NOMO-1 treated with DMSO at 0.1 percent for 48 hours (cell line): ENCODE measurements around the gene GPRASP3.
"Not testable (repeated sequence)": the region's sequence is repeated elsewhere in the genome, so short reads cannot be mapped to it uniquely, and the experiment has no call there.

Experiments used
- DNase-seq: peaks from one replicate; lab custom pipeline; 2025; ENCODE audit not compliant: unreplicated experiment; lab: John Stamatoyannopoulos, UW

GPRASP3 gene

GRCh38 chrX:102720237-102721168 lies at the start of gene GPRASP3:
GPRASP3 (plus strand) TSS chrX:102720743; CDS start chrX:102748996, 28,253 bp downstream.
- peak; percentile 38 for DNase-seq

DNA sequence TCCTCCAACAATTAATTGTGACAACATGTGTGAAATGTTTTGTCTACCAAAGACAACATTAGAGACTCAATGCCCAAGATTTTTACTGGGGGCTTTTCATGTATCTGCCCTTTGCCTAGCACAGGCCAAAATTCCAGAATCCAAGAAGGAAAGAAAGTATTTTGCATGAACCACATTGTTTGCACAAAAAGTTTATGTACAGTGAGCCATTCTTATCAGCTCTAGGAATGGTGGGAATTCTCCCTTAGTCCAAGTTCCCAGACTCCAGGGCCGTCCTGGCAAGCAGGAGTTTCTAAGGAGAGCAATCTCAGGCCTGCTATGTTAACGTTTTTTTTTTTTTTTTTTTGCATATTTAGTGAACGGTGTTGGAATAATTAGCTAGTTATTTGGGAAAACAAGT lies 47.7 kb upstream of the GPRASP3 start:
- no peak for DNase-seq

DNA sequence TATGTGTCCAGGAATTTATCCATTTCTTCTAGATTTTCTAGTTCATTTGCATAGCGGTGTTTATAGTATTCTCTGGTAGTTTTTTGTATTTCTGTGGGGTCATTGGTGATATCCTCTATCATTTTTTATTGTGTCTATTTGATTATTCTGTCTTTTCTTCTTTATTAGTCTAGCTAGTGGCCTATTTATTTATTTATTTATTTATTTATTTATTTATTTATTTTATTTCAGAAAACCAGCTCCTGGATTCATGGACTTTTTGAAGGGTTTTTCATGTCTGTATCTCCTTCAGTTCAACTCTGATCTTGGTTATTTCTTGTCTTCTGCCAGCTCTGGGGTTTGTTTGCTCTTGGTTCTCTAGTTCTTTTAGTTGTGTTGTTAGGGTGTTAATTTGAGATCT lies 43.1 kb upstream of the GPRASP3 start:
- DNase-seq = not testable (repeated sequence)

DNA sequence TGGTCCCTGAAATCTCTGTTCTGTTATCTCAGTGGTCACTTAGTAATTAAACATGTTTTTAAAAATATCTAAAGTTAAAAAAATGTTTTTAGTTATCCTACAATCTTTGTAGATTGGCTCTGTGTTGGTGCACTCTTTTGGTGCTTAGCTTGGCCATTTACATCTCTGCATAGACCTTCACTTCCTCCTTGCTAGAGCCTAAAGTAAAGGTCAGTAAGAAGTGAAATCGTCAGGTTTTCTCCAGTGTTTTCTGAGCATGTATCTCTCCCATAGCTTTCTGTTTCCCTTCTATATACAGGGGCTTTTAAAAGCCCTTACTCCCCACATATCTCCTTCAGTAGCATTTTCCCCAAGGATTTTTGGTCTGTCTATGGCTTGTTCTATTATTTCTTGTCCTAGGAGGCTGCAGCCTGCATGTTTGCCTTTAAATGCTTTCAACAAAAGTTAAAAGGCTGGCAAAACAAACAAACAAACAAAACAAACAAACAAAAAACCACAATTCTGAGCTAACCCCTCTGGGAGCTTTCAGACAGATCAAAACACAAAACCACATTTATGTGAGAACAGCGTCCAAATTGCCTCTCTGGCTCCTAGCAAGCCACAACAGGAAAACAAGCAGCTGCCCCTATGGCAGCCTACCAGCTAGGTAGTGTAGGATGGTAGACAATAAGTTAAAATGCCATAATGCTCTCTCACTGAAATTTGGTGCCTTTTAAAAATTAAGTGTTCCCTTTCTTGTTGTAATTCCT lies 35.6 kb upstream of the GPRASP3 start:
- peak; percentile 1 for DNase-seq

DNA sequence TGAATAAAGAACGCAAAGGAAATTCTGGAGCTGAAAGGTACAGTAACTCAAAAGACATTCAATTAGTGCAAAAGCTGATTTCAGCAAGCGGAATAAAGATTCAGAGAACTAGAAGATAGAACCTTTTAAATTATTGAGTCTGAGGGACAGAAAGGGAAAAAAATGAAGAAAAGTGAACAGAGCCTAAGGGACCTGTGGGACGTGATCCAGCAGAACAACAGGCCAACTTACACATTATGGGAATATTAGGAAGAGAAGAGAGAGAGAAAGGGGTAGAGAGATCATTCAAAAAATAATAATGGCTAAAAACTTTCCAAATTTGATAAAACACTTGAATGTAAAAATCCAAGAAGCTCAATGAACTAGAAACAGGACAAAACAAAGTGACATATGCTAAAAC lies 25.8 kb upstream of the GPRASP3 start:
- no peak for DNase-seq

DNA sequence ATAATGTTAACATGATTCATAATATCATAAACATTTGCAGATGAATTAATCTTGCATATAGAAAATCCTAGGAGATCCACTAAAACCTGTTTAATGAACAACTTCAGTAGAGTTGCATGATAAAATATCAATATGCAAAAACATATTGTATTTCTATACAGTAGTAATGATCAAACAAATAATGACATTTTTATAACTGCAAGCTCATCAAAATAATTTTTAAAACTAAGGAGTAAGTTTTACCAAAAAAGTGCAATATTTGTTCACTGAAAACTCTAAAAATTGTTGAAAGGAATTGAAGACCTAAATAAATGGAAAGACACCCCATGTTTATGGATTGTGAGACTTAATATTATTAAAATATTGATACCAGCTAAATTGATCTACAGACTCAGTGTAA lies 24.2 kb upstream of the GPRASP3 start:
- DNase-seq = no peak

GRCh38 chrX:102697494-102697893 lies 23.0 kb upstream of the GPRASP3 start:
- DNase-seq = no peak

- DNase-seq = no peak
Measured at GRCh38 chrX:102708900-102709299, 11.6 kb upstream of the GPRASP3 start.

- no peak for DNase-seq
Measured at GRCh38 chrX:102711872-102712215, 8.7 kb upstream of the GPRASP3 start.

- no peak for DNase-seq
Measured at GRCh38 chrX:102712216-102712966, 8.2 kb upstream of the GPRASP3 start, which contains the start of gene GPRASP2. GPRASP2 (plus strand) TSS chrX:102712448; CDS start chrX:102714870, 2,422 bp downstream.

- no peak for DNase-seq
Measured at GRCh38 chrX:102712981-102713625, 7.4 kb upstream of the GPRASP3 start.

GRCh38 chrX:102714994-102715393 lies 5.5 kb upstream of the GPRASP3 start:
- DNase-seq = no peak

- DNase-seq = no peak
Measured at GRCh38 chrX:102715967-102716366, 4.6 kb upstream of the GPRASP3 start.

DNA sequence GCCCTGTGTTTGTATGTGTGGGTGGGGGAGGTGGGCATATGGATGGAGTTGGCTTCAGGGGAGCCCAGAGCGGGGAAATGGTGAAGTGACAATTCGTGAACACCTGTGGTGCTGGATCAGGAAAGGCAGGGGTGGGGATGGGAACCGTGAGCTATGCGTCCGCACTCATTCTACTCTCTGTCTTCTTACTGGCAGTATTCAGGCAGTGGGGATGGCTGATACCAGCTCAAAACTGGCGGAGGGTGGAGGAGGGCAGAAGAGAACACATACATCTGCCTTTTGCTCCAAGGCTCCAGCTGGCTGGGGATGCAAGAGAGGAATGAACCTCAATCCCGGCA lies 595 bp downstream of the GPRASP3 start:
- DNase-seq = not testable (repeated sequence)

- no peak for DNase-seq
Measured at GRCh38 chrX:102723456-102723855, 2.9 kb downstream of the GPRASP3 start.

DNA sequence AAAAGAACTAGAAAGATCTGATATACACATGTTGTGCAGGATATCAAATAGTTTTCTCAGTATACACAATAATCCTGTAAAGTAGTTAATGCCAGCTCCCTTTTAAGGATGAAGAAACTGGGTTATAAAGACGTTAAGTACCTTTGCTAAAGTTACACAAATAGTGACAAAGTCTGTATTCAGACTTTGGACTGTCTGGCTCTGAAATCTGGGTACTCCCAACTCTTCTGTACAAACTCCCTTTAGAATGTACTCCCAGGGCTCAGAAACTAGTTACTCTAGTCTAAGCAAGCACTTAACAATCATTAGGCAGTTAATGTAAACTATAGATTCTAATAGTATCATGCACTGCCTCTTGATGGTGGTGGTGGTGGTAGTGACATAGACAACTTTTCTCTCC lies 7.2 kb downstream of the GPRASP3 start:
- no peak for DNase-seq

DNA sequence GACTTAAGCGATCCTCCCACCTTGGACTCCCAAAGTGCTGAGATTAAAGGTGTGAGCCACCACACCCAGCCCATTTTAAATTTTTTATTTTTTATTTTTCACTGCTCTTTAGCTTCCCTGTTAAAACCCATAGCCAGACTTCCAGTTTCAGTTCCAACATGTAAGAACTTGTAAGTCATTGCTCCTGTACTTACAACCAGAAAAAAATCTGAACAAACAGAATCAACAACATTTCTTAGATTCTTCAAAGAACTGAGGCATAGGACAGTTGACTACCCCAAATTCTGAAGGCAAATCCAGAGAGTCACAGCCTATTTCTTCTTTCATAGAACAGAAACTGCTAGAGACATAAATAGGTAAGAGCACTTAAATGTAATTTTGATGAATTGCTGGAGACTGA lies 8.1 kb downstream of the GPRASP3 start:
- DNase-seq = no peak

- DNase-seq = no peak
Measured at GRCh38 chrX:102739657-102740056, 19.1 kb downstream of the GPRASP3 start.

- DNase-seq = no peak
Measured at GRCh38 chrX:102744307-102744706, 23.8 kb downstream of the GPRASP3 start.

- no peak for DNase-seq
Measured at GRCh38 chrX:102745513-102745856, 24.9 kb downstream of the GPRASP3 start.
